Adrenal gland (tissue), 5 donors: ENCODE measurements around the gene PLCB1.

ENCODE experiments used
- CTCF ChIP-seq, 6 experiments: fragments of 450-650 bp in 4 of 6; fragments of 200-600 bp in 2 of 6; sonication (generic) in 1 of 6; IDR thresholded peaks; 1 replicate in 5 of 6; 2 replicates in 1 of 6; pipeline versions ENCODE4 v1.5.1 to v1.8.0; 2016 to 2021; ENCODE audit warnings: antibody characterized with exemption in 6 of 6, mild to moderate bottlenecking in 2 of 6, moderate library complexity in 1 of 6
- POLR2A ChIP-seq, 2 donors: fragments of 450-650 bp; IDR thresholded peaks; one replicate each; pipeline ENCODE4 v1.6.1; 2017; ENCODE audit warnings: antibody characterized with exemption in 2 of 2, mild to moderate bottlenecking in 2 of 2, moderate library complexity in 1 of 2
- donor health status: DM: no; HTN: no; CAD: no.

- TF ChIP-seq POLR2A (IDR thresholded peaks at IDR 0.05) (no peak), CTCF (IDR thresholded peaks at IDR 0.05) (no peak)
Measured at GRCh38 chr20:8095648-8096572, 36.2 kb upstream of the PLCB1 start.
